HL-60 (cell line): Measurements from ENCODE around the gene SLC5A4.

ENCODE experiments used
- DNase-seq, 2 experiments: peaks; one replicate each; pipeline ENCODE4 v3.0.0-alpha.2; 2010 to 2020; ENCODE audit warnings: low read depth in 1 of 2, low spot score in 1 of 2
- H3K27ac ChIP-seq: fragments of 250-450 bp; sonication (Bioruptor Pico); replicated peaks from 2 replicates; pipeline ENCODE4 v1.5.1; 2020; ENCODE audit warnings: mild to moderate bottlenecking, moderate library complexity
- H3K27me3 ChIP-seq: fragments of 250-450 bp; sonication (Bioruptor Pico); 2 replicates; pipeline ENCODE4 v1.5.1; 2021; ENCODE audit warnings: mild to moderate bottlenecking, moderate library complexity; ENCODE audit not compliant: insufficient read depth, poor library complexity, severe bottlenecking
- H3K4me3 ChIP-seq: replicated peaks from 2 replicates; pipeline ENCODE4 v1.5.1; 2011; ENCODE audit warnings: mild to moderate bottlenecking, control low read depth, low read length; ENCODE audit not compliant: insufficient read depth
- GABPA ChIP-seq: IDR thresholded peaks from 2 replicates; pipeline ENCODE4 v1.6.1; 2012; ENCODE audit warnings: low read depth
- POLR2AphosphoS5 ChIP-seq: IDR thresholded peaks from 2 replicates; pipeline ENCODE4 v1.6.1; 2012; ENCODE audit warnings: low read depth
- SPI1 ChIP-seq: IDR thresholded peaks from 2 replicates; pipeline ENCODE4 v1.6.1; 2012; ENCODE audit warnings: low read depth, mild to moderate bottlenecking, borderline replicate concordance
- TF ChIP-seq, protein P1 (sequence below): IDR thresholded peaks from 2 replicates; pipeline ENCODE4 v1.6.1; 2012; ENCODE audit warnings: low read depth; ENCODE audit not compliant: insufficient replicate concordance
- TF ChIP-seq, protein P2 (sequence below): IDR thresholded peaks from one replicate; pipeline ENCODE4 v1.5.1; 2011; ENCODE audit warnings: low read length, control low read depth, inconsistent platforms; ENCODE audit not compliant: insufficient read depth

The SLC5A4 gene

DNA sequence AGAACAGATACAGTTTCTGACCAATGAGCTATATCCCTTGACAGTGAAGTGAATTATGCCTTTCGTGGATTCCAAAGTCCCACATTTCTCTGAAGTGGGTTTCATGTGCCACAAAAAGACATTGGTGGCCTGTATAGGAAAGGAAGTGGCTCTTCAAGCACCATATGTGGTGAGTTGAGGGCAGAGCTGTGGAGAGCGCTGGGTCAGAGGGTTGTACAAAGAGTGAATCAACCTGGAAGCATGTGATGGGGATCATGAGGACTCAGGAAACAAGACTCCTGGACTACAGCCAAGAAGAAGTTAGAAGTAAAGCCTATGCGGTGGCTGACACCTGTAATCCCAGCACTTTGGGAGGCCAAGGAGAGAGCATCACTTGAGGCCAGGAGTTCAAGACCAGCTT lies 579 bp upstream of the SLC5A4 start:
- no peak overlapping the region for H3K4me3 ChIP-seq
- no peak overlapping the region for H3K27ac ChIP-seq
- DNase-seq: no peak
- TF ChIP-seq, protein P1, sequence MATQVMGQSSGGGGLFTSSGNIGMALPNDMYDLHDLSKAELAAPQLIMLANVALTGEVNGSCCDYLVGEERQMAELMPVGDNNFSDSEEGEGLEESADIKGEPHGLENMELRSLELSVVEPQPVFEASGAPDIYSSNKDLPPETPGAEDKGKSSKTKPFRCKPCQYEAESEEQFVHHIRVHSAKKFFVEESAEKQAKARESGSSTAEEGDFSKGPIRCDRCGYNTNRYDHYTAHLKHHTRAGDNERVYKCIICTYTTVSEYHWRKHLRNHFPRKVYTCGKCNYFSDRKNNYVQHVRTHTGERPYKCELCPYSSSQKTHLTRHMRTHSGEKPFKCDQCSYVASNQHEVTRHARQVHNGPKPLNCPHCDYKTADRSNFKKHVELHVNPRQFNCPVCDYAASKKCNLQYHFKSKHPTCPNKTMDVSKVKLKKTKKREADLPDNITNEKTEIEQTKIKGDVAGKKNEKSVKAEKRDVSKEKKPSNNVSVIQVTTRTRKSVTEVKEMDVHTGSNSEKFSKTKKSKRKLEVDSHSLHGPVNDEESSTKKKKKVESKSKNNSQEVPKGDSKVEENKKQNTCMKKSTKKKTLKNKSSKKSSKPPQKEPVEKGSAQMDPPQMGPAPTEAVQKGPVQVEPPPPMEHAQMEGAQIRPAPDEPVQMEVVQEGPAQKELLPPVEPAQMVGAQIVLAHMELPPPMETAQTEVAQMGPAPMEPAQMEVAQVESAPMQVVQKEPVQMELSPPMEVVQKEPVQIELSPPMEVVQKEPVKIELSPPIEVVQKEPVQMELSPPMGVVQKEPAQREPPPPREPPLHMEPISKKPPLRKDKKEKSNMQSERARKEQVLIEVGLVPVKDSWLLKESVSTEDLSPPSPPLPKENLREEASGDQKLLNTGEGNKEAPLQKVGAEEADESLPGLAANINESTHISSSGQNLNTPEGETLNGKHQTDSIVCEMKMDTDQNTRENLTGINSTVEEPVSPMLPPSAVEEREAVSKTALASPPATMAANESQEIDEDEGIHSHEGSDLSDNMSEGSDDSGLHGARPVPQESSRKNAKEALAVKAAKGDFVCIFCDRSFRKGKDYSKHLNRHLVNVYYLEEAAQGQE: no peak
- no peak for TF ChIP-seq POLR2AphosphoS5
- TF ChIP-seq GABPA: no peak
- TF ChIP-seq SPI1: no peak
- TF ChIP-seq, protein P2, sequence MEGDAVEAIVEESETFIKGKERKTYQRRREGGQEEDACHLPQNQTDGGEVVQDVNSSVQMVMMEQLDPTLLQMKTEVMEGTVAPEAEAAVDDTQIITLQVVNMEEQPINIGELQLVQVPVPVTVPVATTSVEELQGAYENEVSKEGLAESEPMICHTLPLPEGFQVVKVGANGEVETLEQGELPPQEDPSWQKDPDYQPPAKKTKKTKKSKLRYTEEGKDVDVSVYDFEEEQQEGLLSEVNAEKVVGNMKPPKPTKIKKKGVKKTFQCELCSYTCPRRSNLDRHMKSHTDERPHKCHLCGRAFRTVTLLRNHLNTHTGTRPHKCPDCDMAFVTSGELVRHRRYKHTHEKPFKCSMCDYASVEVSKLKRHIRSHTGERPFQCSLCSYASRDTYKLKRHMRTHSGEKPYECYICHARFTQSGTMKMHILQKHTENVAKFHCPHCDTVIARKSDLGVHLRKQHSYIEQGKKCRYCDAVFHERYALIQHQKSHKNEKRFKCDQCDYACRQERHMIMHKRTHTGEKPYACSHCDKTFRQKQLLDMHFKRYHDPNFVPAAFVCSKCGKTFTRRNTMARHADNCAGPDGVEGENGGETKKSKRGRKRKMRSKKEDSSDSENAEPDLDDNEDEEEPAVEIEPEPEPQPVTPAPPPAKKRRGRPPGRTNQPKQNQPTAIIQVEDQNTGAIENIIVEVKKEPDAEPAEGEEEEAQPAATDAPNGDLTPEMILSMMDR: no peak
- H3K27me3 ChIP-seq: no peaks in the 10 kb centered on the region

DNA sequence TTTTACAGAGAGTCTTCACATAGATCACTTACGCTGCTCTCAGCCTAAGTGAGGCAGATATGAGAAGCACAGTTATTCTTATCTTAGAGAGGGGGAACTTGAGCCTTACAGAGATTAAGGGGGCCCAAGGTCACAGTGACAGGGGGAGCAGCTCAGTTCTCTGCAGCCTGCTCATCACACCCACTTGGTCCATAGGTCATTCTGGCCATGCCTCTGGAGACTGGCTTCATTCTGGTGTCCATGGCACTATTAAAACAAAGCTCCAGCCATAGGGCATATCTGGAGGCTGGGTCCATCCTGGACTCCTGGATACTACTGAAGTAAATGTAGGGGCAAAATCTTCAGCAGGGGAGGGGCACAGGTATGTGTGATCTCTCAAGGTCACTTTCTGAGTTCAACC lies 5.9 kb downstream of the SLC5A4 start:
- H3K4me3 ChIP-seq: no peak overlapping the region
- TF ChIP-seq, protein P1: no peak
- TF ChIP-seq POLR2AphosphoS5: no peak
- no peak for TF ChIP-seq GABPA
- no peak for TF ChIP-seq SPI1
- TF ChIP-seq, protein P2: no peak
- DNase-seq: no peak
- H3K27ac ChIP-seq: no peak overlapping the region
- H3K27me3 ChIP-seq: no peaks in the 10 kb centered on the region

DNA sequence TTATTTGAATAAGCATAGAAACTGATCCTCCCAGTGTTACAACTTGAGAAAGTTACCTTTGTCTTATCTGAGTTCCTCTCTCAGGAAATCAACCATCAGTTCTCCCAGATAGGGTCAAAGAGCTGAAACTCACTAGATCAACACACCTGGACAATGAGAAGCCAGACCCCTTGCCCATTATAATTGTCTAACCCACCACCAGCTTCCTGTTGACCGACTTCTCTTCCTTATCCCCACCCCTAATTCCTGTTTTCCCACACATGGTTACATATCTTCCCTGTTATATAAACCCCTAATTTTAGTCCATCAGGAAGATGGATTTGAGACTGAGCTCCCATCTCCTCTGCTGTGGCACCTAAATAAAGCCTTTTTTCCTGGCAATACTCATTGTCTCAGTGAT lies 6.9 kb downstream of the SLC5A4 start:
- H3K27me3 ChIP-seq: no peaks in the 10 kb centered on the region
- TF ChIP-seq SPI1 (no peak), GABPA (no peak), POLR2AphosphoS5 (no peak)
- TF ChIP-seq, protein P1: no peak
- TF ChIP-seq, protein P2: no peak
- no peak for DNase-seq

More for the DNA sequence above, 6.9 kb downstream of the SLC5A4 start:
- Histone ChIP-seq H3K4me3 (no peak overlapping the region), H3K27ac (no peak overlapping the region)
